GM19467 (cell line): Measurements from ENCODE around the gene DNAH11.
A peak's percentile ranks its signal among the peaks of the same experiment; 100 is the strongest.
"Not testable (repeated sequence)": the region's sequence is repeated elsewhere in the genome, so short reads cannot be mapped to it uniquely, and the experiment has no call there.

Experiments
- ATAC-seq: cut with Tn5 transposase; IDR thresholded peaks from one replicate; pipeline ENCODE4 v1.9.1; 2021; ENCODE audit warnings: mild to moderate bottlenecking, moderate library complexity; ENCODE audit not compliant: unreplicated experiment

DNAH11 gene

DNA sequence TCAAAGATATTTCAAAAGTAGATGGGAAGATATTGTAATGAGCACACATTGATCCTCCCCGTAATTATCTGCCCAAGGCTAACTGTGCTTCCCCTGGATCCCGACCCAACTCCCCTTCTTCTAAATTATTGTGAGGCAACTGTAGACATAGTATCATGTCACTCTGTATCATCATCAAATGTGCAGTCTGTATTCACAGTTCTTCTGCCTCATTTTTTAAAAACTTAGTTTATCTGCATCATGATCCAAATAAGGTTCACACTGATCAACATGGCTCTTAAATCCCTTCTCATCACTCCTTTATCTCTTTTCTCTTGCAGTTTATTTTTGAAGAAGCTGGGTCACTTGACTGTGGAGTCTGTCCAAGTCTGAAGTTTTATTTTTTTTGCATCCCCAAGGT is 375.4 kb downstream of the DNAH11 start:
- no peak for ATAC-seq

DNA sequence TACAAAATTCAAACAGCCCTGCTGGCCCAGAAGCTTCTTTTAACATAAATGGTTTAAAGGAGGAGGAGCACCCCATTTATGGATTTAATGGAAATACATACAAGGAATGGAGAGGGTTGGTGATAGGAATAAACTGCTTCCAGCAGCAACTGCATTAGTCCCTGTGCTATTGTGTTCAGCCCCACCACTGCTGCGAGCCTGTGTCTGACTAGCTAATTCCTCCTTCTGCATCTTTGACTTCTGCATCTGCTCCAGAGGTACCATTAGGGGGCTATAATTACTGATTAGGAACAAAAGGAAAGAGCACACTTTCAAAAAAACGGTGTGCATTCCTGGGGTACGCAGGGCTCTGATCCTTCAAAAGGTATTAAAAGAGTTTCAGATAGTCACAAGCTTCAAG is 378.1 kb downstream of the DNAH11 start:
- no peak for ATAC-seq

DNA sequence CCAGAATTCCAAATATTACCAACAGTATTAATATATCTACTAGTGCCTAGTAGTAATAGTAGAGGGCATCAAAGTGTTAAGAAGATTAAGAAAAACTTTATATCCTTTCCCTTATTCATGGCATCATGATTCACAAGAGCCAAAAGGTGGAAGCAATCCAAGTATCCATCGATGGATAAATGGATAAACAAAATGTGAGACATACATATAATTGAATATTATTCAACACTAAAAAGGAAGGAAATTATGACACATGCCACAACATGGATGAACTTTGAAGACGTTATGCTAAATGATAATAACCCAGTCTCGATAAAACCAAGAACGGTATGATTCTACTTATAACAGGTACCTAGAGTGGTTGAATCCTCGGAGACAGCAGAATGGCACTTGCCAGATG is 379.8 kb downstream of the DNAH11 start:
- no peak for ATAC-seq

DNA sequence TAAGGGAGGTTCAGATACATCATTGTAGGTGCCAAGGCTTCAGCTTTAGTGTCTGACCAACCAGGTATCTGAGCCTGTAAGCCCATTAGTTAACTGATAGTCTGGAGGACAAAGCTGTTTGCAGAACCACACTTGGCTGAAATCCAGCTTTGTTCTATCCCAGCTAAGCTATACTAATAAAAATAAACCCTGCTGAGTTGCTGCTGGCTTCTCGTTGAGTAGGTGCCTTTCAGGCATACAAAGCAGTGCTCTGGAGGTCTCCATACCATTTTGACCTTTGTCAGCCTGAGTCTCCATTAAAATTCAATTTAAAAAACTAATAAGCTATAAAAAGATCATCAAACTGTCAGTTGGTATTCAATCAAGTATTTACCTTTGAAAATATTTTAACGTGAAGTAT is 380.8 kb downstream of the DNAH11 start:
- ATAC-seq, result no peak

DNA sequence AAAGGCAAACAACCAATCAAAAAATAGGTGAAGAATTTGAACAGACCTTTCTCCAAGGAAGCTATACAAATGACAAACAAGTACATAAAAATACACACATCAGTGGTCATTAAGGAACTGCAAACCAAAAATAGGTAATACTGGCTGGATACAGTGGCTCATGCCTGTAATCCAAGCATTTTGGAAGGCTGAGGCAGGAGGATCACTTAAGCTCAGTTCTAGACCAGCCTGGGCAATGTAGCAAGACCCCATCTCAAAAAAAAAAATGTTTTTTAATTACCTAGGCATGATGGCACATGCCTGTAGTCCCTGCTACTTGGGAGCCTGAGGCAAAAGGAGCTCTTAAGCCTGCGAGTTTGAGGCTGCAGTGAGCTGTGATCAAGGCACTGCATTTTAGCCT is 383.6 kb downstream of the DNAH11 start:
- no peak for ATAC-seq

DNA sequence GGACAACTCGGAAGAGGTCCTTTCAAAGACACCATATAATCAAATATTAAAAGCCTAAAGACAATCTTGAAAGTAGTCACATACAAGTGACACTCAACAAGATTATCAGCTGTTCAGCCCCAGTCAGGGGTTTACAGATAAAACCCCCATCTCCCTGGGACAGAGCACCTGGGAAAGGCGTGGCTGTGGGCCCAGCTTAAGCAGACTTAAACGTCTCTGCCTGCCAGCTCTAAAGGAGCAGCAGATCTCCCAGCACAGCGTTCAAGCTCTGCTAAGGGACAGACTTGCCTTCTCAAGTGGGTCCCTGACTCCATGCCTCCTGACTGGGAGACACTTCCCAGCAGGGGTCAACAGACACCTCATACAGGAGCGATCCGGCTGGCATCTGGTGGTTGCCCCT is 384.9 kb downstream of the DNAH11 start:
- no peak for ATAC-seq

DNA sequence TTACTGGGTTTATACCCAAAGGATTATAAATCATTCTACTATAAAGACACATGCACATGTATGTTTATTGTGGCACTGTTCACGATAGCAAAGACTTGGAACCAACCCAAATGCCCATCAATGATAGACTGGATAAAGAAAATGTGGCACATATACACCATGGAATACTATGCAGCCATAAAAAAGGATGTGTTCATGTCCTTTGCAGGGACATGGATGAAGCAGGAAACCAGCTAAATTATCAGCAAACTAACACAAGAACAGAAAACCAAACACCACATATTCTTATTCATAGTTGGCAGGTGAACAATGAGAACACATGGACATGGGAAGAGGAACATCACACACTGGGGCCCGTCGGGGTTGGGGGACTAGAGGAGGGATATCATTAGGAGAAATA is 390.5 kb downstream of the DNAH11 start:
- ATAC-seq, result not testable (repeated sequence)

DNA sequence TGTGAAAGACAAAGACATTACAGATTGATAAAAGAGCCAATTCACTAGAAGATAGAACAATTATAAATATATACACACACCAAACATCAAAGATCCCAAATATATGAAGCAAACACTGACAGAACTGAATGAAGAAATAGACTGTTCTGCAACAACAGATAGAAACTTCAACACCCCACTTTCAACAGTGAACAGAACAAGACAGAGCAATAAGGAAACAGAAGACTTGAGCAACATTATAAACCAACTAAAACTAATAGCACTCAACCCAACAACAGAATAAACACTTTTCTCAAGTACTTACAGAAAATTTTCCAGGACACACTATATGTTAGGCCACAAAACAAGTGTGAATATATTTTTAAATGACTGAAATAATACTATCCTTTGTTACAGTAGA is 392.0 kb downstream of the DNAH11 start:
- no peak for ATAC-seq

DNA sequence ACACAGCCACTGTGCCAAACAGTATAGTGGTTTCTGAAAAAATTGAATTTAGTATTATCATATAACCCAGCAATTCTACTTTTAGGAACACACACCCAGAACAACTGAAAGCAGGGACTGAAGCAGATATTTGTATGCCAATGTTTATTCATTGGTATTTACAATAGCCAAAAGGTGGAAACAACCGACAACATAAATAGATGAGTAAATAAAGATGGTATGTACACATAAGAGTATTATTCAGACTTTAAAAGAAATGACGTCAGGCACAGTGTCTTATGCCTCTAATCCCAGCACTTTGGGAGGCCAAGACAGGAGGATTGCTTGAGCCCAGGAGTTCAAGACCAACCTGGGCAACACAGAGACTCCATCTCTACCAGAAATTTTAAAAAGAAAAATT is 395.6 kb downstream of the DNAH11 start:
- ATAC-seq, result no peak

DNA sequence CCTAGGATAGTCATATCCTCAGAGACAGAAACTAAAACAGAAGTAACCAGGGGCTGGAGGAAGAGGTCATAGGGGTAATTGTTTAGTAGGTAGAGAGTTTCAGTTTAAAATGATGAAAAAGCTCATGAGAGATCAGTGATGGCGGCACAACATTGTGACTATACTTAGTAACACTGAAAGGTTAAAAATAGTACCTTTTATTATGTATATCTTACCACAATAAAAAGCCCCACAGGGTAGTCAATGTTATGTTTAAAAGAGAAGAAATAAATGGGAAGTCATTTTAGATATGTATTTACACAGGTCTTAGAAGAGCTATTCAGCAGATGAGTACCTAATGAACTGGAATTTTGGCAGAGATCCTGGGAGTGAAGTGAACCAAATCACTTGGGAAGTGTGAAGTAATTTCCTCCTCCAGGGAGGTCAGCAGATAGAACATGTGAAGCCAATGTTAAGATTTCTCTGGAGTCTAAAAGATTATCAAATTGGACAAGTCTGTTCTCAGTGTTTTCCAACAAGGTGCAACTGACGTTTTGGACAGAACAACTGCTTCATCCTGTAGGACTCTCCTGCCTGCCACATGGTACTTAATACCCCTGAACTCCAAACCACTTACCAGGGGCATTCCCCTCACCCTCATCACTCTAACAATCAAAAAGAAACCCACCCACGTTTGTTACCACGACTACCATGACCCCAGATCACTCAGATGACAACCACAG is 396.5 kb downstream of the DNAH11 start:
- peak; percentile 55 for ATAC-seq

DNA sequence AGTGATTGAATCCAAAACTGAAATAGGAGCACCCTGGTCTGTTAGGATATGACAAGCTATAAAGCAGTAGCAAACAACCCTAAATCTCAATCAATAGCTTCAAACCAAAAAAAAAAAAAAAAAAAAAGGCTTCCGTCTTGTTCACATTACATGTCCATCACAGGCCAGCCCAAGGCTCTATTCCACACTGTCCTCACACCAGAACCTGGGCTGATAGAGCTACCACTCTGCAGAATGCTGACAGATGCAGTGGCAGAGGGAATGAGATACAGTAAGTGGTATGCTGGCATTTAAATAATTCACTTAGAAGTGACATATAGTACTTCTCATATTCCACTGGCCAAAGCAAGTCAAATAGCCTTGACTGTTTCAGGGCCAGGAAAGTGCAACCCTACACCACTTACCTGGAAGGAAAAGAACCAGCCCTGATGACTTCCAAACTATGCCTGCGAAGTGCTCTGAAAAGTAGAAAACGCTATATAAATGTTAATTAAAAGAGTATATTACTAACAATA is 397.1 kb downstream of the DNAH11 start:
- ATAC-seq, result no peak

DNA sequence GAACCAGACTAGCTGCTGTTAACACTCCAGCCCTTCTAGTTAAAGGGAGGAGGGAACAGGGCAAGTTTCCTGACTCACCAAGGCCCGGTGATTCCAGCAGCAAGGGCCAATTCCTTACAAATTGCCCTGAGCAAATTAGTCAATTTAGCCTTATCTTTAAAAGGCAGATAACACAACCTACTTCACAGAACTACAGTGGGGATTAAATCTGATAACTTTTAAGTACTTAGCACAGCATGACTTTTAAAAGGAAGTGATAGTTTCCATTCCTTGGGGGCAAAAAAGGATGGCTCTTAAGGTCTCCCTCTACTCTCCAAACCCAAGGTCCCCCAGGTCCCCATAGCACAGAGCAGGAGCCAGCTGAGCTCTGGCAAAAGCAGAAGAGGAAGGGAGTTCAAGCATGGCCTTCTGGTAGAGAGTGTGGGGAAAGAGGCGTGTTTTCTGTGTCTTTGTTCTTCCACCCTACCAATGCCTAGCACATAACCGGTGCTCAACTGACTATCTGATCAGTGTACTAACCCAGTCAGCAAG is 398.8 kb downstream of the DNAH11 start:
- ATAC-seq, result no peak

DNA sequence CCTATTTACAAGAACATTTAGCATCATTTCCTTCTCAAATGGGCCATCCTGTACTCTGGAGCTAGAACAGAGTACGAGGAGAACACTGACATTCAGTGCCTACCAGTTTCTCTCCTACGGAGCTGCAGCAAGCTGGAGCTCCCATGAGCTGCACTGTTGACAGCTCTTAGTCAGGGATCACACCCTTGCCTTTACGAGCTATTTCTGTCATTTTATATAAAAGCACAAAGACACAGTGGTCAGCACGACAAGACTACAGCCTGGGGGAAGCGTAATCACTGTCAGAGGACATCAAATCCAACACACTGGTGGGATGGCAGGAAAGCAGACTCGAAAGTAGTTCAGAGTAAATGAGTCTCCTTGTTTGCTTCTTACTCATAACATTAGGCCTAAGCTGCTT is 400.1 kb downstream of the DNAH11 start:
- no peak for ATAC-seq

DNA sequence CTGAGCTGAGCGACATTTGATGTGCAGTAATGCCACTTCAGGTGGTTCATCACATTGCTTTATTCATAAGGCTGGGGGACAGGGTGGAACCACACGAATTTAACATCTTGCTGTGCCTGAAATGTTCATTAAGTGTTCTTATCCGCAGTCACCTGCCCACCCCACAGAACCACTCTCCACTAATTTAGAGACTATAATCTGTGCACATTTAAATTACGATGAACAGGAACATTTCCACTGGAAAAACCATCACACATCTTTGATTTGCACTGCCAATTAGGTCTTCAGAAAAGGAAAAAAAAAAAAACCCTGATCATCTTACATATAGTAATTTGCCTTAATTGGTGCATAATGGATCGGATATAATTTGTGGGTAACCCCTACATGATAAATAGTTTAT is 400.6 kb downstream of the DNAH11 start:
- ATAC-seq, result no peak

DNA sequence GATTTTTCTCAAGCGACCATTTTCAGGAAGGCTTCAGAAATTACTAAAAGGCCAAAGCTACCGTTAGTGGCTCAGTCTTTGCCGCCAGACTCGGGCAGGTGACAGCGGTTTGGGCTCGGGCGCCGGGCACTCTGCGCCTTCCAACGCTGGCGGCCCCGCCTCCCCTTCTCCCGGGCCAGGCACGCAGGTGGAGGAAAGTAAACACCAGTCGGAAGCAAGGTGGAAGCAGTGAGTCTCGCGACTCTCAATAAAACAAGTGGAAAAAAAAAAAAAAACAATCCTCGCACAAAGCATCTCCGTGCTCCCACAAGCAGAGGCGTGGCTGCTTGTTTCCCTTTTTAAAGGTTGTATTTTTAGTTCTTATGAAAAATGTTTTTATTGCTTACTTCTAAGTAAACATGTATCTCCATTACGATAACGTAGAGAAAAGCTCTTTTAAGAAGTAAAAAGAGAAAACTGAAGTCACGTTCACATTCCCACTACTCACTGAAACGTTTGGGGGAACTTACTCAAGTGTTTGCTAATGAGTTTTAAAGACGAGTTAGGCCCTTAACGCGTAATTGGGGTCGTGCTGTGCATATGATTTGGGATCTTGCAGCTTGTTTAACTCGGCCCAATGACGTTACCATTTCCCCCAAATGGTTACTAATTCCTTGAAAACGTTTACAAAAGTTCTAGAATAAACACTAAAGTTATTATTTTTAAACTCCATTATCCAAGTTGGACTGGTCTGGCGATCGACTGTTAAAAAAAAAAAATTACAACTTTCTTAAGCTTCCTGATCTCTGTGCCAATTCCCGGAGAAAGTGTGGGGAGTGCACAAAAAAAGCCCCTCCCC is 402.0 kb downstream of the DNAH11 start:
- no peak for ATAC-seq

DNA sequence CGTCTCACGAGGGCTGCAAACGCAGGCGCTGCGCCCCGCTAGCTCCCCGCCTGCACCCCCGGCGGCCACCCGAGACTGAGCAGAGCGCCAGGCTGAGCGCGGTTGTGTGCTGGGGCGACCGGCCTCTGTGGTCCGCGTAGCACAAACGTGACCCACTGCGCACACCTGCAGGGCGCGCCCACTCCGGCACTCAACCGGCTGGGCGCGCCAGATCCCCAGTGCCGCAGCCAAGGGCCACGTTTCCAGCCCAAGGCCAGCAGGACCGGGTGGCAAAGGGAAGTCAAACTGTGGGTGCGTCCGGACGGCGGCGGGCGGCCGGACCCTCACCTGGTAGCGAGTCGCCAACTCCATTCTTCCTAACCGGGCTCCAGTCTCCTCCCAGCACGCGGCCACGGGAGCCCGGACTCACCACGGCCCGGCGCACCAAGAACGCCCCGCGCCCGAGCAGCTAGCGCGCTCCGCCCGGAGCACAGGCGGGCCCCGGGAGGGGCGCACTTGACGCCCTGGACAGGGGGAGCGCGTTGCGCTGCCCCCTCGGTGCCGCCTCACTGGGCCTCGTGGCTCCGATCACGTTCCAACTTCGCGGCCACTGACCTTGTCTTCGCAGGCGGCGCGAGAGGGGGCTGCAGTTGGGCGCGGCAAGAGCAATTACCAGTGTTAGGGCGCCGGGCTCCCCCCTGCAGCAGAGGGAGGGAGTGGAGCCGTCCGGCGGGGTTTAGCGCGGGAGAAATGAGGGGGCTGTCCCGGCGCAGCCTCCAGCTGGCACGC is 402.8 kb downstream of the DNAH11 start, which contains the start of gene CDCA7L:
Gene CDCA7L, minus strand, starts transcription at position 446 of the 768 bp plus-strand sequence. Its CDS starts 95 bp downstream, at position 351.
- peak; percentile 83 for ATAC-seq

DNA sequence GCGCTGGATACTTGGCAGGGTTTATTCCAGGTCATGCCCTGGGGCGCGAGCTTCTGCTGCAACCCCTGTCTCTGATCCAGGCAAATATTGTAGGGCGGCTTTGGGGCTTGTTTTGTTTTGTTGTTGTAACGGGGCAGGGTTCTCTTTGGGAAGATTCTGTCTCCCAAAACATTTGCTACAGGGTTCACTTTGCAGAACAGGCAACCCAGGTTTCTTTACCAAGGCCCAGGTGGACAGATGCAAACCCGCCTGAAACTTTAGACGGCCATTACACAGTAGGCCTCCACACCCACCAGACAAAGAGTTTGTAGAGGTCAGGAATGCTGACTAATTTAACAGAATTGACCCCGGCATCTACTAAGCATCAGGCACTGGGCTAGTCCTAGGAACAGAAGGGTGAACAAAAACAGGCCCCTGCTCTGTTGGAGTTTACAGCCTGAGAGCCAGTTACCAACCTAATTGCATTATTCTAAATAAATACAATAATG is 403.4 kb downstream of the DNAH11 start:
- no peak for ATAC-seq

DNA sequence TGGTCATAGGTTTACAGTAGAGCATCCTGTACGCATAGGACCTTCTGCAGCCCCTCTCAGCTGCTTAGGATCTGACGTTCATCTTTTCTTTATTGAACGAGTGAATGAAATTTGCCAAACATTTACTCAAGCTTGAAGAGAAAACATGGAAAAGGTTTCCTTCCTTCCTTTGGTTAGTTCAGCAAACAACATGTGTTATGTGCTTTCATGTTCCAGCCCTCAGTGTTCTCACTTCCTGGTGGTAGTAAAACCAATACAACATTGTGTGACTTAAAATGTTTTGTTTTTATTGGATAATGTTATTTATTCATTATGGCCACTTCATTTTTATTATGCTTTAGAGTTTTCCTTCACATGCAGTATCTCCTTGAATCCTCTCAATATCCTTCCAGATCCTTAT is 404.2 kb downstream of the DNAH11 start:
- no peak for ATAC-seq

DNA sequence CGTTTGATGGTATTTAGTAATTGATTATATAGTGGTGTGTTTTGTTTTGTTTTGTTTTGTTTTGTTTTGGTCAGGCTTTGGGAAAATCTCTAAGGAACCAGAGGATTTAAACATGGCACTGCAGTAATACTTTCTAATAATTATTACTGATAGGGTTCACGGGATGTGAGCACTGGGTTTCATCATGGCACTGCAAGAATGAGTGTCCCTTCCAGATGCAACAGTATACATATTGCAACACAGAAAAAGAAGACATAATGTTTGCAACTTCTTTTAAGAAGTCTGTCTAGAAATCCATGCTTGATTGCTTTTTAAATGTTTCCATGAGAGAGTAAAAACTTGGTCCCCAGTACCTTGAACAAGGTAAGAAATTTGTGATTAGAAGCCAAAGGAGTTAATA is 405.1 kb downstream of the DNAH11 start:
- no peak for ATAC-seq

DNA sequence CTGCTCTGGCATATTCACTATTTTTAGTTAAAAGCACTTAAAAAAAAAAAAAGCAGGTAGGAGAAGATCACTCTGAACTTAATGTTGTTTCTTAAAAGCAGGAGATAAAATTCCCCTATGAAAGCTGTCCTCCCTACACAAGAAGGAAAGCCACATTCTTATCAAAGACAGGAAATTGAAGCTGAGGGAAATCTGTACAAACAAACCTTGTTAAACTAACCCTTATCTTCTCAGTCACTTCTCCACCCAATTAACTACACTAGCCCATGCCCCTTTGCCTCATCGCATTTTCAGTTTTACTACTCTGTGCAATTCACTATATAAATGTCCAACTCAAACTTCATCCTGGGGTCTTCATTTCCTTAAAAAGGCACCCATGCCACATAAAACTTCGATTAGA is 405.5 kb downstream of the DNAH11 start:
- ATAC-seq, result no peak
